ENCODE data around the gene TRAPPC2.

Gene TRAPPC2

DNA sequence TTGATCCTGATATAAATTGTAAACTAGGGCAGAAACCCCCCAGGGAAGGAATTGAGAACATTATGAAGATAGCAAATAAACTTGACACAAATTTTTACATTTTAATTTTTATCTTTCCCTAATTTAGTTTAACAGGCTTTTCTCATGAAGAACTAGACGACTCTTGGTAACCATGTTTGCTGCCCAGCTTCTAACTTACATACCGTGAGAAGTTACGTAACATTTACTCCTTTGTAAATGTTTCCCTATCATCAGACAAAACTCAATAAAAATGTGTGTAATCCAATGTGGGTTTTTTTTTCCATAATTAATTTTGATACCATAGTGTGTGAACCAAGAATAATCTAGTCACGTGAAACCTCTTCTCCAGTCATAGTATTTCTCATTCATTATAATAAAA lies 34.5 kb upstream of the TRAPPC2 start:
- no peak for DNase-seq (ENCODE audit: low spot score)
- TF ChIP-seq, protein P1, sequence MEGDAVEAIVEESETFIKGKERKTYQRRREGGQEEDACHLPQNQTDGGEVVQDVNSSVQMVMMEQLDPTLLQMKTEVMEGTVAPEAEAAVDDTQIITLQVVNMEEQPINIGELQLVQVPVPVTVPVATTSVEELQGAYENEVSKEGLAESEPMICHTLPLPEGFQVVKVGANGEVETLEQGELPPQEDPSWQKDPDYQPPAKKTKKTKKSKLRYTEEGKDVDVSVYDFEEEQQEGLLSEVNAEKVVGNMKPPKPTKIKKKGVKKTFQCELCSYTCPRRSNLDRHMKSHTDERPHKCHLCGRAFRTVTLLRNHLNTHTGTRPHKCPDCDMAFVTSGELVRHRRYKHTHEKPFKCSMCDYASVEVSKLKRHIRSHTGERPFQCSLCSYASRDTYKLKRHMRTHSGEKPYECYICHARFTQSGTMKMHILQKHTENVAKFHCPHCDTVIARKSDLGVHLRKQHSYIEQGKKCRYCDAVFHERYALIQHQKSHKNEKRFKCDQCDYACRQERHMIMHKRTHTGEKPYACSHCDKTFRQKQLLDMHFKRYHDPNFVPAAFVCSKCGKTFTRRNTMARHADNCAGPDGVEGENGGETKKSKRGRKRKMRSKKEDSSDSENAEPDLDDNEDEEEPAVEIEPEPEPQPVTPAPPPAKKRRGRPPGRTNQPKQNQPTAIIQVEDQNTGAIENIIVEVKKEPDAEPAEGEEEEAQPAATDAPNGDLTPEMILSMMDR (IDR thresholded peaks at IDR 0.05; ENCODE audit: extremely low read depth, missing control alignments) = no peak

- DNase-seq (ENCODE audit: low spot score) = no peak
- TF ChIP-seq, protein P1 (IDR thresholded peaks at IDR 0.05; ENCODE audit: extremely low read depth, missing control alignments) = no peak
These were observed 30.3 kb upstream of the TRAPPC2 start for GRCh38 chrX:13764765-13765164.

DNA sequence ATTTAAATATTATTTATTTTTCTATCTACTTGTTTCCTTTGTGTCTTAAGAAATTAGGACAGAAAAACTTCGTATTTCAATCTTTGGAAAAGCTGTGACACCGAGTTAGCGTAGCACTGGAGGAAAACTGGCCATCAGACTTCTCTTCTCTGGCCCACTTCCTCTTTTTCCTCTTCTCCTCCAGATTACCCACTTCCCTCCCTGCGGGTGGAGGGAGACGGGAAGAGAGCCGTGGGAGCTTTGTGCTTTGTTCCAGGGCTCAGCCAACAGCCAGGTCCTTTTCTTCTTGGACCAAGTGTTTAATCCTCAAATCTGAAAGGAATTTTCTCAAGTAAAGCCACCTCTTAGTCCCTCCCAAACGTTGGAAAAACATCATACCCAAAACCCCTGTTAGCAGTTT lies 29.9 kb upstream of the TRAPPC2 start:
- TF ChIP-seq, protein P1 (IDR thresholded peaks at IDR 0.05; ENCODE audit: extremely low read depth, missing control alignments) = no peak
- DNase-seq (ENCODE audit: low spot score) = no peak

- TF ChIP-seq, protein P1 (IDR thresholded peaks at IDR 0.05; ENCODE audit: extremely low read depth, missing control alignments) = no peak
- DNase-seq (ENCODE audit: low spot score) = no peak
These were observed 29.1 kb upstream of the TRAPPC2 start for GRCh38 chrX:13763489-13763888.

- peak; percentile 23 for DNase-seq (ENCODE audit: low spot score)
- TF ChIP-seq, protein P1 (IDR thresholded peaks at IDR 0.05; ENCODE audit: extremely low read depth, missing control alignments) = no peak
These were observed 27.4 kb upstream of the TRAPPC2 start for GRCh38 chrX:13761606-13762414.

DNA sequence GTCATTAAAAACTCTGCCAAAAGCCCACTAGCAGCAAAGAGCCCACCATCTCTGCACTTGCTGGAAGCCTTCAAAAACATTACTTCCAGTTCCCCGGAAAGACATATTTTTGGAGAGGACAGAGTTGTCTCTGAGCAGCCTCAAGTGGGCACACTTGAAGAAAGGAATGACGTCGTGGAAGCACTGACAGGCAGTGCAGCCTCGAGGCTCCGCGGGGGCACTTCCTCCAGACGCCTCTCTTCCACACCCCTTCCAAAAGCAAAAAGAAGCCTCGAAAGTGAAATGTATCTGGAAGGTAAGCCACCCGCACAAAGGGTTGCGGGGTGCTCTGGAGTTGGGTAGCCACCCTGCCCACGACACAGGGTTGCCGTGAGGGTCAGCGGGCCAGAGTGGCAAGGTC lies 26.0 kb upstream of the TRAPPC2 start:
- TF ChIP-seq, protein P1 (IDR thresholded peaks at IDR 0.05; ENCODE audit: extremely low read depth, missing control alignments) = no peak
- DNase-seq (ENCODE audit: low spot score) = no peak

- DNase-seq (ENCODE audit: low spot score) = peak; percentile 16
- TF ChIP-seq, protein P1 (IDR thresholded peaks at IDR 0.05; ENCODE audit: extremely low read depth, missing control alignments) = no peak
These were observed 24.8 kb upstream of the TRAPPC2 start for GRCh38 chrX:13759152-13759718.
